Stimulated activated CD4-positive, alpha-beta T cell treated with anti-CD3 and anti-CD28 coated beads, Interleukin-1b, Interleukin-23, amount 100 ng/mL, for 24 hours (primary cell): ENCODE data around the gene NTRK3.

Source experiments
- DNase-seq, 4 experiments: peaks; one replicate each; pipeline ENCODE4 v3.0.0-alpha.2; 2020; ENCODE audit warnings: low read depth in 4 of 4, low spot score in 1 of 4

Gene NTRK3

DNA sequence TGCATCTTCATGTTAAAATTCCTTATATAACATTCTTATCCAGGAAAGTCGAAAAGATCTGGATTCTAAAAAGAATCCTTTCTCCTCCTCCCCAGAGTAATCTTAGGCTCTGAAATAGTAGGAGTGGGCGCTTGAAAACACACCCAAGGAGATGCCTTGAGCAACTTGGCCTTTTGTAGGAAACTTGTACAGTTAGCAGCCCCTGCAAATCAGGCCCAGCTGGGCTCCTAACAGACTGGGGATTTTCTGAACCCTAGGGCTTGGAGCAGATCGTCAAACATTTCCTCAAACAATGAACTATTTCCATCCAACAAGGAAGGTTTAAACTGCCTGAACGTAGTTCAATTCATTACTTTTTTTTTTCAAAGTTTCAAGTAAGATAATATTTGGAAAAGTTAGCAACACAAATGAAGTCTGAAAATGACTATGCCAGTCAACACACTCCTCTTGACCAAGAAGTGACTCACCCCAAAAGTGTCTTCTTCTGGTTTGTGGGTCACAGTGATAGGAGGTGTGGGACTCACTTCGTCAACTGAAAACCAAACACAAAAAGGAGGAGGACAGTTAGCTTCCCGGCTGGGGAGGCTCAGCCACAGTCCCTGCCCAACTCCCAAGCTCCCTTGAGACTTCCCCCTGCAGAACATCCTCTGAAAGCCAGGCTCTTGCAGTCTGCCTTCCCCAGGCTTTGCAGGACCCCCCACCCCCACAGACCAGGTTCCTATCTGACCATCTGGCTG, 129.7 kb downstream of the NTRK3 start:
- DNase-seq: no peak

- no peak for DNase-seq
These were observed 131.0 kb downstream of the NTRK3 start for GRCh38 chr15:88125576-88125975.

DNA sequence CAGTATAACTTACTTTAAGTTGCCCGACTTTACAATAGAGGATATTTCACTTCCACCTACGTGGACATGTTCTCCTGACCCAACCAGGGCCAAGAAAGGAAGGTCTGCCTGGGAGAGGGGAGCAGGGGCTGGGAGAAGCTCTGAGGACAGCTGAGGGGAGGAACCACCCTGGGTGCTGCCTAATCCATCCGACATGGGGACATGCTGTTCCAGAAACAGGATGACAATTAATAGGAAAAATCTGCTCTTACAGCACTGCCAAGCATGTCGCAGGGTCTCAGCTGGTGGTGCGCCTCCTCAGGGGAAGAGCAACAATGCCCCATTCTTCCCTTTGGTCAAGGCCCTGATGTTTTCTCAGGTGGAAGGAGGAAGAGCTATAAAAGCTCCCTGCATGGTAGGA, 132.3 kb downstream of the NTRK3 start:
- no peak for DNase-seq

DNA sequence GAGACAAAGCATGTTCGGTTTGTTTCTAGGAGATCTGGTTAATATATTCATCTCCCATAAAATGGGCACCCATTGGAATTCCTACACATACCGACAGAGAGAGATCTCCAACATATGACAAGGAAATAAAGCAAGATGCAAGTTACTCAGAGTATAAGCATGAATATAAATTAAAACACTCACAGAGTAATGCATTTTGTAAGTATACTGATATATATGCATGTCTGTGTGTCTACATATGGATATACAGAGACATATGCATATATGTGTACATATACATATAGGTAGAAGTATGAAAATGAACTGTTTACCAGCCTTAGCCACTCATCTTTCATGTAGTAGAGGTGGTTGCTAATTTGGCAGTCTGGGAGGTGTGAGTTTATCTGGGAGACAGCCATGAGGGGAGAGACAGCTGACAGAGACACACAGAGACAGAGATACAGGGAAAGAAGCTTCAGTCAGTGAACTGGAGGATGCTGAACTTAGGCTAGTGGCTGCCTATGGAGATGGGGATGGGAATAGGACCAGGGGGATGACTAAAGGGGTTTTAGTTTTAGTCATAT, 134.5 kb downstream of the NTRK3 start:
- no peak for DNase-seq

GRCh38 chr15:88120026-88120425, 136.5 kb downstream of the NTRK3 start:
- DNase-seq: no peak

DNA sequence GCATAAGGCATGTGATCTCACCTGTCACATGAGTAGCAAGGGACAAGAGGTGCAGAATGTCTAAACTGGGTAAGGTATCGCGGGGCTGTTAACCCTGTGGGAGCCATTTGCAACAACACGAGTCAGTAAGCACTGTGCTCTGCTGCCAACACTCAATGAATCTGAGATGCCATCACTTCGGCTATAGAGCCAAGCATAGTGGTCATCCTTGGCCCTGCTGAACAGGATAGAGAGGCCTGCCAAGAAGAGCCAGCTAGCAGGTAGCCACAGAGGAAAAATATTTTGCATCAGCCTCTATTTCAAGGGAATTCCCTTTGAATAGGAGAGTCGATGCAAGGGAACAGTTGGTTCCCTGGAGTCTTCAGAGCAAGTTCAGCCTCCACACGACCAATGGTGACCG, 137.8 kb downstream of the NTRK3 start:
- no peak for DNase-seq

DNA sequence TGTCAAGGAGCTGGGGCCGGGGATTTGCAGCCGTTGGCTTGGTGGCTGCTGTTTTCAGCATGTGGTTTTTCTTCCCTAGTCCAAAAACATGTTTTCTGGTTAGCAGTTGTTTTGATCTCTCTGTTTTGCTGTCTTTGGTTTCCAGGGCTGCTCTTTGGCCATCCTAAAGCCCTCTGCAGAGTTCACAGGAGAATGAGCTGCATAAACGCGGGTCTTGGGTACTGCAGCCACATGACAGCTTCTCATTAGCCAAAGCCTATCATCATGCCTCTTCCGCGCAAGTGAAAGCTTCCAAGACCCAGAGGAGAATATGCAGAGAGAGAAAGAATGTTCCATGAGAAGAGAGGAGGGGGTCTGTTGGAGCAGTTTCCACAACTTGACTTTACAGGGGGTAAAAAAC, 138.5 kb downstream of the NTRK3 start:
- no peak for DNase-seq

DNA sequence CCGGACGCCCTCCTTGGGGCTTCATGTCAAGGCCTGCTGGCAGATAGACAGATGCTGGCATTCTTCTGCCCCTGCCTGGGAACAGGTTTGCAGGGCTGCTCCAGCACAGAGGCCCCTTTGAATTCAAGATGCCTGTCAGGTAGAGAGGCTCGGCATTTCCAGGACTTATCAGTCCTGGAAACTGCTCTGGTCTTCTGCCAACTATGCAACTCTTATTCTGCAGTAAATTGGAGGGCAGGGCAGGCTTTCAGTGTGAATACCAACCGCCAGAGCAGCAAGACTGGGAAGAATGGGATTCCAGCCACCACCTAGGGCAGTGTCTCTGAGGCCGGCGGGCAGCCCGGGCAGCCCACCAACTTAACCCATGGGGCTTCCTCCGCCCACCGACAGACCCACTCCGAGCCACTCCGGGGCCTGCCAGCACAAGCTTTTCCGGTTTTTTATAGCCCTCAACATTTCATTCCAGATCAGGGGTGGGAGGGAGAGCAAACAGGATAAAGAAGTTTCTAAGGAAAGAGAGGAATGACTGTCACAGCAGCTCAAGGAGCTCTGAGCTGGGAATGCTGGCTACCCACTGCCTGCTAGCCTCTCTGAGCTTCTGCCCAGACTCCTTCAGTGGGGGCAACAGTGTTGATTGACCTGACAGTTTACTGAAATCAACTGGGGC, 140.9 kb downstream of the NTRK3 start:
- DNase-seq: no peak

GRCh38 chr15:88113613-88114308, 142.8 kb downstream of the NTRK3 start:
- no peak for DNase-seq

DNA sequence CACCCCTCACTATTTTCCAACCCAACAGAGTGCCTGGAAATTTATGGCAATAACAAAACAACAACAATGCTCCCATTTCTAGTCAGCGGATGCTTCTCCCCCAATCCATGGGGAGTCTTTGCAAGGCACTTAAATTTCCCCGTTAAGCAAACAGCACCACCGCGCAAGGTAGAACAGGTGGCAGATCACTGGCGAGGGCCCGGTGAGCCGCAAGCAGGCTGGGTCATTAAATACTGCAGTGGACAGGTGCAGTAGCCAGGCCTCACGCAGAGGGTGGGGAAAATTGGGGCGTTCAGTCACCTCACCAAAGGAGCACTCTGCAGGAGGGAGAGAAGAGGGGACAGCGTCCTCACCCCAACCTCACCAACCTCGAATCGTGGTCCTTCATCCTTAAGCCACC, 147.5 kb downstream of the NTRK3 start:
- DNase-seq: no peak

DNA sequence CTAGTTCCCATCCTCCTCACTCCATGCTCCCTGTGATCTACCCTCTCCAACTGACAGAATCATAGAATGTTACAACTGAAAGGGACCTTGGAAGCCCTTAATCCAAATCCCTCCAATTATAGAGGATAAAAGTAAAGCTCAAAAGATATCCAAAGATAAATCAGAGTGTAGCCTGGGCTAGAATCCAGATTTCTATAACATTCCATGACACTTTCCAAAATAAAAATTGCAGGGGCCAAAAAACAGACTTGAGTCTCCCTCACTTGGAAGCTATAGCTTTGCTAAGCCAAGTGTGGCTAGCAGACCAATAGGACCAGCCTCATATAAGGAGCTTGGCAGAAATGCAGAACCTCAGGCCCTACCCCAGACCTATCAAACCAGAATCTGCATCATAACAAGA, 148.1 kb downstream of the NTRK3 start:
- DNase-seq: no peak

DNA sequence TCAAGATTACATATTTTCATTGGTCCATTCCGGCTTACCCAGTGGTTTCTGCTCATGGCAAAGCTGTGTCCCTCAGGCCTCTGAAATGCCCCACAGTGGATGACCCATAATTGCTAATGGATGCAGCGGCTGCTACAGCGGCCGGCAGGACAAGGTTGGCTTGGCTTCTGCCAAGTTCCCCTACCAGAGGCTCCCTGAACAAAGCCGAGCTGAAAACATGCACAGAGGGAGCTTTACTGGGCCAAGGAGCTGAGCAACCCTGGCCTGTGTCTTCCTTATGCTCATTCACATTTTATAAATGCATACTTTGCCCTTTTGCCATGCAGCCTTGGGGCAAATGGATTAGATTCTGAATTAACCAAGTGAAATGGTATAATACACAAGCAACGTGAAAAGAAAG, 150.5 kb downstream of the NTRK3 start:
- no peak for DNase-seq

DNA sequence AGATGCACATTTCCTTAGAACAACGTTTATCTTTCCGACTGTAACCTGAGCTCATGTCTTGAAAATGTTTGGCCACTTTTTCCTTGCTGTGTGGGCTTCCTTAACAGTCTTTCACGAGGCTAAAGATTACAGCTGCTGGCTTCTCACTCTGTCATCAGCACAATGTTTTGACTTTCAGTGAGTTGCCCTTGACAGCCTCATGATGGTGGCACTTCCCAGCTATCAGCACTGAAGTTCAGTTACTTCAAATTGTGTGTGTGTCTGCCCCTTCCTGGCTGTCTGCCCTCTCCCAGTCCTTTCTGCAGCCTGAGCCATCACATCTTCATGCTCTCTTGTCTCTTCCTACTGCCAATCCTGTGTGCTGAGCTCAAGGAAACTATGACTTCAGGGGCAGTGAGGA, 152.2 kb downstream of the NTRK3 start:
- no peak for DNase-seq

DNA sequence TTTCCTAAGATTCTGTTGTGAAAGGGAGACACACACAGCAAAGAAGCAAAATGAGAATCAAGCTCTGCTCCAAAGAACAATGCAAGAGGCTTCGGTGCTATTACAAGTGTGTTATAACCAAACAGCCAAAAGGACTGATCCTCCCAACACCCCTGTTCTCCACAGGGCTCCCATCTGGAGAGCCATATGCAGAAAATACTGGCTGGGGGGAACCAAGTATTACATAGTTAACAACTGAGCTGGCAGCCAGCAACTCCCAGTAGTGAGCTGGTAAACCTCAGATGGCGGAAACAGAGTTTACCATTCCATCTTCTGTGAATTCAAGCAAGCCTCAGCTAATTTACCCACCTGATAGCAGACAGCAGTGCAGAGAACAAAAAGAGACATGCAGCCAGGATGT, 156.4 kb downstream of the NTRK3 start:
- DNase-seq: no peak

- no peak for DNase-seq
These were observed 158.2 kb downstream of the NTRK3 start for GRCh38 chr15:88098361-88098760.

- no peak for DNase-seq
These were observed 165.0 kb downstream of the NTRK3 start for GRCh38 chr15:88091444-88092016.

DNA sequence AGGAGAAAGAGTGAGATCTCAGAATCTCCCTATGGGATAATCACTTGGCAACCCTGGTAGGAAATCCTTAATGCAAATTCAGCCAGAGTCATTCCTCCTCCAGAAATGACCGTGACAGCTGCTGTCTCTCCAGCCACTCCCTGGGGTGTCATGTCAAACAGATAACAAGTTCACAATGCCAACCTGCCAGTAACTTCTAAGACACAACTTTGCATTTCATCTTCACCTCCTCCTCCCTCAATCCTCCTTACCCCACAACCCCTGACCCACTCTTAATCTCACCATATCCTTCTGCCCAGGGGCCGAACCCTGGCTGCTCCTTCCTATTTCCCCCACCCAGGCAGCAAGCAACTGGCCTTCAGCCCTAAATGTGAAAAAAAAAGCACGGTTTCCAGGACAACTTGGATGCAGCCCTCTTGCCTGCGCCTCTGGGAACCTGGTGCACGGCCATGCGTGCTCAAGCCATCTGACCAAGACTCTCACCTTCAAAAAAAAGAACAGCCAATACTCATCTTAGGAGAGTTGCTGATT, 166.0 kb downstream of the NTRK3 start:
- no peak for DNase-seq

GRCh38 chr15:88089731-88090130, 166.8 kb downstream of the NTRK3 start:
- no peak for DNase-seq

DNA sequence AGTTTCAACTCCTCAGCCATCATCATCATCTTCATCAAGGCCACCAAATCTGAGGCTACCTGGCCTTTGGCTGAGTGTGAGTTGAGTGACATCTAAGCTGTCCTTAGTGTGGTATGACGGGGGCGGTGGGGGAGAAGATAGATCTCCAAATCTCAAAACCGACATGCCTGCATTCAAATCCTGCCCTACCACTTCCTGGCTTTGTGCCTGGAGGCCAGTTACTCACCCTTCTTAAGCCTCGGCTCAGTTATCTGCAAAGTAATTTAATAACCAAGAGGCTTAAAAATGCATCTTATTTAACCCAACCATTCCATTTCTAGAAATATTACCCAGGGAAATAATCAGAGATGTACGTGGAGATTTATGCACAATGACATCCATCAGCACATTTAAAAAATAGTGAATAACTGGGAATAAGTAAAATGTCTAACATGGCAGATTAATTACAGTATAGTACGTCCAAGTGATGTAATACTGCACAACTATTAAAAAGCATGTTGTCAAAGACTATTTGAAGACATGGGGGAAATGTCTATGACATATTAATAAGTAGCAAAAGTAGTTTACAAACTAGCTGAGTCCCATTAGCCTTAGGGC, 167.4 kb downstream of the NTRK3 start:
- no peak for DNase-seq

- DNase-seq: no peak
These were observed 172.5 kb downstream of the NTRK3 start for GRCh38 chr15:88083811-88084760.
